ENCODE measurements around the gene WWOX. TPM values are rescaled to one million over a fixed set of nuclear protein-coding genes. Genes with fewer than 3 reads are reported as not detected.

The WWOX gene
- total RNA-seq, 1 donor from 2014 or later = 29.6 TPM

GRCh38 chr16:78259873-78260272 is 160.4 kb downstream of the WWOX start:
- H3K4me3 ChIP-seq (ENCODE audit: low read depth, low read length) = no peak overlapping the region
- peak; percentile 27 for TF ChIP-seq CTCF (conservative IDR thresholded peaks at IDR 0.05; ENCODE audit: low read depth, low read length)
- no peak for DNase-seq (ENCODE audit: low read depth)

- H3K4me3 ChIP-seq (ENCODE audit: low read depth, low read length) = no peak overlapping the region
- DNase-seq (ENCODE audit: low read depth) = no peak
- no peak for TF ChIP-seq CTCF (conservative IDR thresholded peaks at IDR 0.05; ENCODE audit: low read depth, low read length)
These were observed 165.2 kb downstream of the WWOX start for GRCh38 chr16:78264642-78265041.

GRCh38 chr16:78269256-78269655 is 169.8 kb downstream of the WWOX start:
- no peak for DNase-seq (ENCODE audit: low read depth)
- TF ChIP-seq CTCF (conservative IDR thresholded peaks at IDR 0.05; ENCODE audit: low read depth, low read length) = no peak
- H3K4me3 ChIP-seq (ENCODE audit: low read depth, low read length) = no peak overlapping the region

- DNase-seq (ENCODE audit: low read depth) = no peak
- TF ChIP-seq CTCF (conservative IDR thresholded peaks at IDR 0.05; ENCODE audit: low read depth, low read length) = no peak
- H3K4me3 ChIP-seq (ENCODE audit: low read depth, low read length) = no peak overlapping the region
These were observed 172.5 kb downstream of the WWOX start for GRCh38 chr16:78271981-78272380.

GRCh38 chr16:78274771-78275170 is 175.3 kb downstream of the WWOX start:
- no peak overlapping the region for H3K4me3 ChIP-seq (ENCODE audit: low read depth, low read length)
- no peak for TF ChIP-seq CTCF (conservative IDR thresholded peaks at IDR 0.05; ENCODE audit: low read depth, low read length)
- DNase-seq (ENCODE audit: low read depth) = no peak

GRCh38 chr16:78275420-78275819 is 176.0 kb downstream of the WWOX start:
- DNase-seq (ENCODE audit: low read depth) = no peak
- H3K4me3 ChIP-seq (ENCODE audit: low read depth, low read length) = no peak overlapping the region
- TF ChIP-seq CTCF (conservative IDR thresholded peaks at IDR 0.05; ENCODE audit: low read depth, low read length) = no peak

GRCh38 chr16:78277321-78278055 is 178.0 kb downstream of the WWOX start:
- DNase-seq (ENCODE audit: low read depth) = no peak
- no peak overlapping the region for H3K4me3 ChIP-seq (ENCODE audit: low read depth, low read length)
- TF ChIP-seq CTCF (conservative IDR thresholded peaks at IDR 0.05; ENCODE audit: low read depth, low read length) = no peak

Measured in epithelial cell of proximal tubule (primary cell).